ENCODE data around the gene LAPTM5. TPM values are rescaled to one million over a fixed set of nuclear protein-coding genes. Genes with fewer than 3 reads are reported as not detected.
"Not testable (repeated sequence)": the region's sequence is repeated elsewhere in the genome, so short reads cannot be mapped to it uniquely, and the experiment has no call there.

The LAPTM5 gene
- total RNA-seq, 1 donor from 2014 or later, result 477 TPM

- intact Hi-C loops (cut with micrococcal nuclease), result no loop called here
Observed at GRCh38 chr1:30774550-30775432, 17.2 kb upstream of the LAPTM5 start.

DNA sequence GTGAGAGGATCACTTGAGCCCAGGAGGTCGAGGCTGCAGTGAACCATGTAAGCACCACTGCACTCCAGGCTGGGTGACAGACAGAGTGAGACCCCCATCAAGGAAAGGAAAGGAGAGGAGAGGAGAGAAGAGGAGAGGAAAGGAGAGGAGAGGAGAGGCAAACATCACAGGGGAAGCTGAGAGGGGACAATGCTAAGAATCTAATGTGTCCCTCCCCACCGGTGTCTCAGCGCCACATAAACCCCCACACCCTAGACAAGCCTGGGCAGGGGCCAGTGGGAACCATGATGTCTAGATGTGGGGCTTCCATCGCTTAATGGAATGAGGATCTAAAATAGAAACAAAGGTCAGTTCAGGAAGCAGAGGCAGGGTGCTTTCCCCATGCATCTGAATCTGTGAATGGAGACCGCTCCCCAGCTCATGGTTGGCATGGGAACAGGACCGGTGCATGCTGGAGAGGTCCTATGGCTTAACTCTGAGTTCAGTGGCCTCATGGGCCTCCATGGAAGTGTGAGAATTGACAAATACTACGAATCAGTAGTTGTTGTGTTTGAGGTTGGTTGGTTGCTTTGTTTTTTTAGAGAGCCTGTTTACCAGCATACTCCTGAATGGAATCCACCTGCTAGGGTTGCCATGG lies 16.3 kb upstream of the LAPTM5 start:
- intact Hi-C loops (cut with micrococcal nuclease), result no loop called here

DNA sequence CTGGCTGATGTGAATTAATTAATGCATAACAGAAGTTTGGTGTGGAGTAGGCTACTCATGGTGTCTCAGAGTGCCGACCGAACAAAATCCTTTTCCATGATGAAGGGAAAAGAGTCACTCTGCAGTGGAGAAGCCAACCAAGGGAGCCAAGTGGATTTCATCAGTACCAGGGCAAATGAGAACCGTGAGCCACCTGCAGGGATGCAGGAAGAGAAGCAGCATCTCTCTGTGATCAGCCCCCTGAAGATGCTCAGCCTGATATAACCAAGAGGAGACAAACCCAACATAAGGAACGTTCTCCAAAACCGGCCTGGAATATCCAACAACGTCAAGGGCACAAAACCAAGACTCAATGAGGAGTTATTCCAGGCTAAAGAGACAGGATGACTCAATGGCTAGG lies 13.4 kb upstream of the LAPTM5 start:
- intact Hi-C loops (cut with micrococcal nuclease), result no loop called here

DNA sequence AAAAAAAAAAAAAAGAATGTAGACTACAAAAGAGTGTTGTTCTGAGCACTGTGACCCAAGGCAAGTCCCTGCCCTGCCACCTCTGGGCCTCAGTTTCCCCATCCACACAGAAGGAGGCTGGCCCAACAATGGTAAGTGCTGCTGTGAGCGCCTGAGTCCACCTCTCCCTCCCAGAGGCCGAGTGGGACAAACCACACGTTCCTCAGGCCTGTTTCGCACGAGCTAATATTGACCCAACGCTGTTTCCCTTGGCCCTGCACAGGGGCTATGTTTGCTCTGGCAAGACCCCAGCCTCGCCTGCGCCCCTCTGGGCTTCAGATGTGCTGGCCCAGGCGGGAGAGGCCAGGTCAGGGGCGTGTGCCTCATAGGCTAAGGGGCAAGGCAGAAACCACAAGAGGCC lies 12.6 kb upstream of the LAPTM5 start:
- intact Hi-C loops (cut with micrococcal nuclease), result no loop called here

- intact Hi-C loops (cut with micrococcal nuclease), result no loop called here
Observed at GRCh38 chr1:30768830-30769718, 11.5 kb upstream of the LAPTM5 start.

GRCh38 chr1:30768159-30768829 lies 10.7 kb upstream of the LAPTM5 start:
- intact Hi-C loops (cut with micrococcal nuclease), result no loop called here

DNA sequence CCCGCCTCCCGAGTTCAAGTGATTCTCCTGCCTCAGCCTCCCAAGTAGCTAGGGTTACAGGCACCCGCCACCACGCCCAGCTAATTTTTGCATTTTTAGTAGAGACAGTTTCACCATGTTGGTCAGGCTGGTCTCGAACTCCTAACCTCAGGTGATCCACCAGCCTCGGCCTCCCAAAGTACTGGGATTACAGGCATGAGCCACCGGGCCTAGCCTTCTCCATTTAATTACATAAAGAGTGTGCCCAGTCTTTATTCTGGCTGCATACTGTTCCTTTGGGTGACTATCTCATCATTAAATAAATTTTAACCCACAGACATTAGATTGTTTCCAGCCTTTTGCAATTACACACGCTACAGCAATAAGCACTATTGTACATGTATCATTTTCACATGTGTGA lies 9.4 kb upstream of the LAPTM5 start:
- intact Hi-C loops (cut with micrococcal nuclease), result not testable (repeated sequence)

- intact Hi-C loops (cut with micrococcal nuclease), result no loop called here
Observed at GRCh38 chr1:30765556-30766434, 8.2 kb upstream of the LAPTM5 start.

DNA sequence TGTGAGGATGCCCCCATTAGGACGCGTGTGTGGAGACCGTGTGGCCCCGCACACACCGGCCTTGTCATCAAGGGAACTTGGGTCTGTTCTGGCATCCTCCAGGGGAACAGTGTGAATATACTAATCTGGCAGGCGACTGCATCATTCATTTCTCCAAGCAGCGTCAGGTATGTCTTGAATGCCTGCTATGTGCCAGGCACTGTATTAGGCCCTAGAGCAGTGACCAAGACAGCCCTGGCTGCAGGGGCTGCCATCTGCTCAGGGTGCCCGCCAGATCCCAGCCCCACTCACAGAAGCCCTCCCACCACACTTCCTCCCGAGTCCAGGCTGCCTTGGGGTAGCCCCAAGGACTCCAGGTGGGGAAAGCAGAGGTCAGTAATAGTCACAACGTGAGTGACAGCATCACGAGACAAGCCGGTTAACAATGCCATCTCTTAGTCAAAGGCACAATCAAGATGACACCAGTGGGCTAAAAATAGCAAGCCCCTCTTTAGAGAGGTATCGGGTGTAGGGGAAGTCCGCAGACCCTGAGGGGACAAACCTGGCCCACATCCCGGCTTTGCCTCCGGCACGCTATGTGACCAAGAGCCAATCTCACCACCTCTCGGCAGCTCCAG lies 7.5 kb upstream of the LAPTM5 start:
- intact Hi-C loops (cut with micrococcal nuclease), result no loop called here

- intact Hi-C loops (cut with micrococcal nuclease), result no loop called here
Observed at GRCh38 chr1:30764396-30764795, 6.8 kb upstream of the LAPTM5 start.

GRCh38 chr1:30763651-30764248 lies 6.2 kb upstream of the LAPTM5 start:
- intact Hi-C loops (cut with micrococcal nuclease), result no loop called here

DNA sequence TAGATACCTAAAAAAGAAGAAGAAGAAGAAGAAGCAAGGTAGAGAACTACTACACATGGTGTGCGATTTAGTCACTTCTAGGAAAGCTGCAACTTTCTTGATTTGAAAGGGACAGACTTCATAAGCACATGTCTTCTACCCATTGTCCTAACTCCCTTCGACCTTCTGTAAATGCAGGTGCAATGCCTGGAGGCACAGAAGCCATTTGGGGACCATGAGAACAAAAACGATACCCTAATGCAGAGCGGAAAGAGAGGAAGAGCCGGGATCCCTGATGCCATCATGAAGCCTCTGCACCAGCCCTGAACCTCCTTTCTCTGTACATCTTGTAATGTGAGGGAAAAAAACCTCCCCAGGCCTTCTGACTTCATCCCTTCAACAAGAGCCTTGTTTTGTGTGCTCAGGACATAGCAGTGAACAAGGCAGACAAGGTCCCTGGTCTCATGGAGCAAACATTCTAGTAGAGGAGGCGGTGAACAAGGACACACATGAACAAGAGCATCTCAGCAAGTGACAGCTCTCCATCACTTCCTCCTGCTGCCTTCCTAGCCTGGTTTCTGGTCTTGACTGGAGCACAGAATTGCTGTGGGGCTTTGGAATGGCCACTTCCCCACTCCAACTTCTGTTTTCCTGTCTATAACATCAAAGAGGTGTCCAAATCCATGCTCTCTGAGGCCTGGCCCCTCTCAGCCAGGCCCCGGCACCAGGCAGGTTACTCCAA lies 5.5 kb upstream of the LAPTM5 start:
- intact Hi-C loops (cut with micrococcal nuclease), result no loop called here

GRCh38 chr1:30762152-30762929 lies 4.8 kb upstream of the LAPTM5 start:
- intact Hi-C loops (cut with micrococcal nuclease), result no loop called here

DNA sequence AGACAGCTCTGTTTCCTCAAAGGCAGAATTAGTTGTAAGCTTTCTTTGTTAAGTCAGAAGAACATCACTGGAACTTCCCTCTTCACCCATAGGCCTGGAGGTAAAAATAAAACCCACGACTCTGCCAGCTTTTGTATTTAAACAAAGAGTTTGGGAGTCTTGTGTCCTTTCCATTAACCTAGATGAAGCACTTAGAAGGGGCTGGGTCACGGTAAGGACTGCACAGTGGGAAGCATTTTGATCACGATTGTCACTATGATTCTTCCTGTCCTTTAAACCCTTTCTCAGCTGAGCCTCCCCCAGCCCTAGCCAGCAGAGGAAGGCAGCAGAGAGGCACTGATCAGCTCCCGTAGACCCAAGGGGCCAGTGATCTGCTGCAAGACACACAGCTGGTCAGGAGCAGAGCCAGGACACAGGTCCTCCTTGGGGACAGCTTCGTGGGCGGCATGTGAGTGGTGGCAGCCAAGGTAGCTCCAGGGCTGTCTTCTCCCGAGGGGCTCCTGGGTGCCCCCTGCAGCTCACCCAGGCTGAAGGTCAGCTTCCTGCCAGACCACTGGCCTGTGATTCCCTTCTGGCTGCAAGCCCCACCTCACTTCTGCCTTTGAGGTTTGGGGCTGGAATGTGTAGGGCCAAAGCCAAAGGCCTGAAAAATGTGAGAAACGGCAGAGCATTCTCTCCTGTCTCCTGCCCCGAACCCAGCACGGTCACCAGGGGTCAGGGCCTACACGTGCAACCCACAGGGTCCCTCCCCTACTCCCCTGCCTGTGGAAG lies 4.0 kb upstream of the LAPTM5 start:
- intact Hi-C loops (cut with micrococcal nuclease), result no loop called here

GRCh38 chr1:30760596-30761324 lies 3.2 kb upstream of the LAPTM5 start:
- intact Hi-C loops (cut with micrococcal nuclease), result no loop called here

- intact Hi-C loops (cut with micrococcal nuclease), result loop anchor here (10.0 kb wide), 1 partner anchor 305 kb away; the partner anchor contains the start of gene PUM1
Observed at GRCh38 chr1:30759718-30760281, 2.2 kb upstream of the LAPTM5 start.
